Heart left ventricle (tissue), 16 donors: ENCODE results near the gene QRSL1. TPM values are rescaled to one million over a fixed set of nuclear protein-coding genes. Genes with fewer than 3 reads are reported as not detected.

Experiments
- ATAC-seq, 4 donors: fragments of 200-7000 bp; cut with Tn5 transposase; one replicate each; pipeline ENCODE4 v1.9.1; 2020 to 2022; ENCODE audit warnings: moderate library complexity in 4 of 4, mild to moderate bottlenecking in 3 of 4, moderate number of reproducible peaks in 1 of 4
- DNase-seq, 5 donors: peaks; one replicate each; pipeline ENCODE4 v3.0.0-alpha.2; 2020
- H3K27ac ChIP-seq, 12 donors: fragments of 200-600 bp; sonication (generic) in 4 of 12; one replicate each; pipeline versions ENCODE4 v1.5.0 to v1.8.0; 2016 to 2022; ENCODE audit warnings: mild to moderate bottlenecking in 2 of 12
- H3K27me3 ChIP-seq, 9 donors: fragments of 200-600 bp; sonication (generic) in 2 of 9; one replicate each; pipeline versions ENCODE4 v1.5.1 to v1.8.0; 2016 to 2022; ENCODE audit warnings: mild to moderate bottlenecking in 3 of 9
- H3K36me3 ChIP-seq, 9 donors: fragments of 200-600 bp; sonication (generic) in 2 of 9; one replicate each; pipeline versions ENCODE4 v1.5.0 to v1.8.0; 2018 to 2022; ENCODE audit warnings: mild to moderate bottlenecking in 2 of 9
- H3K4me1 ChIP-seq, 12 donors: fragments of 200-600 bp; sonication (generic) in 4 of 12; one replicate each; pipeline versions ENCODE4 v1.5.0 to v1.8.0; 2016 to 2022; ENCODE audit warnings: mild to moderate bottlenecking in 3 of 12
- H3K4me3 ChIP-seq, 12 donors: fragments of 200-600 bp; sonication (generic) in 4 of 12; one replicate each; pipeline versions ENCODE4 v1.5.0 to v1.8.0; 2017 to 2022; ENCODE audit warnings: mild to moderate bottlenecking in 9 of 12, moderate library complexity in 4 of 12
- H3K9me3 ChIP-seq, 12 donors: fragments of 200-600 bp; sonication (generic) in 4 of 12; one replicate each; pipeline versions ENCODE4 v1.5.0 to v1.8.0; 2016 to 2022; ENCODE audit warnings: mild to moderate bottlenecking in 1 of 12
- CTCF ChIP-seq, 12 donors: fragments of 200-600 bp; sonication (generic) in 4 of 12; IDR thresholded peaks; one replicate each; pipeline versions ENCODE4 v1.5.0 to v1.8.0; 2018 to 2022; ENCODE audit warnings: antibody characterized with exemption in 12 of 12, mild to moderate bottlenecking in 5 of 12
- POLR2A ChIP-seq, 2 donors: fragments of 450-650 bp; IDR thresholded peaks; one replicate each; pipeline ENCODE4 v1.6.1; 2017; ENCODE audit warnings: antibody characterized with exemption in 2 of 2, mild to moderate bottlenecking in 2 of 2, moderate library complexity in 2 of 2
- WGBS, 4 donors: extraction: QIAGEN DNeasy Blood & Tissue Kit in 2 of 4; methylation state at CpG; one replicate each; pipeline versions ENCODE4 v1.1.5 to v1.1.7; 2013 to 2018; 5-methylcytosine and 5-hydroxymethylcytosine counted together
- intact Hi-C, 10 donors: fragments of 100-400 bp; cut with DNase I; formaldehyde crosslinking; loops; one replicate each; pipeline versions ENCODE4 v1.11.1 to v1.14.2; 2022
- polyA plus RNA-seq, 2 donors: library from polyadenylated mRNA; stranded (reverse); fragments of 200-250 nt; gene quantifications; one replicate each; pipeline ENCODE4 v1.2.3, GENCODE V29; 2013
- total RNA-seq, 9 donors: library from RNA; depleted of rRNA in 2 of 9; stranded (reverse); fragments of >200 nt in 2 of 9; fragmentation: NEBNext Ultra II Directional in 3 of 9; extraction: Animal tissue kit (Norgen Biotek cat#: 25700) in 3 of 9; gene quantifications; one replicate each; pipeline versions ENCODE4 v1.1.0 to v1.2.4, GENCODE V29; 2016 to 2023
- donor health status: ischemic (EF 13 %, LVEDD 7.1; RV severe dilation, severe dysfunction).
- donor health status: healthy with polysubstance abuse.
- donor health status: DM: no; HTN: yes; CAD: no.
- donor health status: DM: no; HTN: no; CAD: no.
- donor health status: ischemic (EF 25% LVEDD 6.9; RV normal size, moderate dysfunction).
- donor health status: ischemic (EF 25% LVEDD 5.7; RV mildly dilated, moderate dysfunction).
- donor health status: healthy.
- donor health status: DM: yes; HTN: yes; CAD: no.
- donor health status: ischemic (EF 35%, LVEDD 5.7; RV mildly dilated, moderate dysfunction).
- donor health status: nonischemic (EF 11% LVEDD 7.7; RV severe dilation, severe dysfunction).
- donor health status: DM: yes; HTN: yes; CAD: no.
- donor health status: PGD.
- donor health status: ischemic (EF 29% LVEDD 5.4; RV normal size, mild dysfunction).
- donor health status: nonischemic (EF 23%, LVEDD 6.1; RV moderate dilation, normal function).

Gene QRSL1
- total and polyA plus RNA-seq, 11 donors, result 8.6 to 18.9 (median 14.4) TPM

GRCh38 chr6:106618324-106618723, 11.1 kb upstream of the QRSL1 start:
- H3K9me3 ChIP-seq, result no peaks in the 10 kb centered on the region
- peaks cover 0 to 60% (median 20%) of the 10 kb centered on the region in 9 donors for H3K36me3 ChIP-seq
- DNase-seq, result no peak
- intact Hi-C loops, result loop anchor here in 1 of 10 donors (10.0 kb wide), 1 partner anchor 356 kb away; the partner anchor contains the start of gene CD24
- no peaks in the 10 kb centered on the region for H3K27me3 ChIP-seq
- ATAC-seq, result no peak
- no peak overlapping the region for H3K4me3 ChIP-seq
- no peak for TF ChIP-seq POLR2A (IDR thresholded peaks at IDR 0.05)
- no peak for TF ChIP-seq CTCF (IDR thresholded peaks at IDR 0.05)
- WGBS, 4 donors, result 74 to 87% (median 84%) methylated on average over 3 of the region's 3 CpGs
- no peaks in the 10 kb centered on the region for H3K4me1 ChIP-seq
- no peak overlapping the region for H3K27ac ChIP-seq

GRCh38 chr6:106619223-106619622, 10.2 kb upstream of the QRSL1 start:
- Histone ChIP-seq H3K27me3 (no peaks in the 10 kb centered on the region), H3K9me3 (no peaks in the 10 kb centered on the region), H3K27ac (no peak overlapping the region), H3K36me3 (peaks cover 0 to 51% (median 20%) of the 10 kb centered on the region in 9 donors), H3K4me3 (no peak overlapping the region), H3K4me1 (no peaks in the 10 kb centered on the region)
- intact Hi-C loops, result loop anchor here in 1 of 10 donors (10.0 kb wide), 1 partner anchor 356 kb away; the partner anchor contains the start of gene CD24
- ATAC-seq (no peak), DNase-seq (no peak)
- no peak for TF ChIP-seq POLR2A (IDR thresholded peaks at IDR 0.05)
- TF ChIP-seq CTCF (IDR thresholded peaks at IDR 0.05), result no peak
- 79 to 88% (median 86%) methylated on average over 1 of the region's 1 CpG for WGBS, 4 donors

DNA sequence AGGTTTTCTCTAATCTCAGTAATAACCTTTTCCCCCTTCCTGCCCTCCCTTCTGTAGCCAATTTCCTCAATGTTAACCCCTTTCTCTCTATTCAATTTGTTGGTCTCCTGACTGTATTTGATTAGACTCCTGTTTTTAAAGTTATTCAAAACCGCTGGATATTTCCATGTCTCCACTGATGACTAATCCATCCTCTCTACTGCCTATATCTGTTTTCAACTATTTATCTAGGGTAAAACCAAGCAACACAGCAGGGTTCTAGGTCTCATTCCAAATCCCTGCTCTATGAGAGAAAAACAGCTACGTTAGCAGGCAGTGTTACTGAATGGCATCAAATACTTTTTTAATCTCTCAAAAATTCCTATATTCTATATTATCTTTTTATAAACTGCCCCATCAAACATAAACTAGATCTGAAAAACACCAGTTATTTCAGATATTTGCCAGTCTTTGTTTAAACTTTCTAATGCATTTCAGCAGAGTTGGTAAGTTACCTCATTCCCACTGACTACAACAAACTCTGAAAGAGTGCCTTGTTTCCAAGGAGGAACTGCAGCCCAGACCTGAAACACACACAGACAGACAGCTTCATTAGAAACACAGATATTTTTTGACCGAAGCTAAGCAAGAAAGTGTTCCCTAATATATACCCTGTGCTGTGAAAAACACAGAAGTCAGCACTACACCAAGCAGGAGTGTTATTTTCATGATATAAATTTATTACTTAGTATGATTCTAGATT, 8.3 kb upstream of the QRSL1 start:
- no peaks in the 10 kb centered on the region for H3K27me3 ChIP-seq
- ATAC-seq (no peak), DNase-seq (no peak)
- H3K36me3 ChIP-seq, result peaks cover 0 to 37% (median 19%) of the 10 kb centered on the region in 9 donors
- no peak for TF ChIP-seq POLR2A (IDR thresholded peaks at IDR 0.05)
- no peak for TF ChIP-seq CTCF (IDR thresholded peaks at IDR 0.05)
- no peaks in the 10 kb centered on the region for H3K4me1 ChIP-seq
- no peak overlapping the region for H3K27ac ChIP-seq
- intact Hi-C loops, result loop anchor here in 1 of 10 donors (10.0 kb wide), 1 partner anchor 354 kb away; the partner anchor contains the start of gene CD24
- no peaks in the 10 kb centered on the region for H3K9me3 ChIP-seq
- WGBS, 4 donors, result 72 to 85% (median 84%) methylated on average over 3 of the region's 3 CpGs
- no peak overlapping the region for H3K4me3 ChIP-seq

DNA sequence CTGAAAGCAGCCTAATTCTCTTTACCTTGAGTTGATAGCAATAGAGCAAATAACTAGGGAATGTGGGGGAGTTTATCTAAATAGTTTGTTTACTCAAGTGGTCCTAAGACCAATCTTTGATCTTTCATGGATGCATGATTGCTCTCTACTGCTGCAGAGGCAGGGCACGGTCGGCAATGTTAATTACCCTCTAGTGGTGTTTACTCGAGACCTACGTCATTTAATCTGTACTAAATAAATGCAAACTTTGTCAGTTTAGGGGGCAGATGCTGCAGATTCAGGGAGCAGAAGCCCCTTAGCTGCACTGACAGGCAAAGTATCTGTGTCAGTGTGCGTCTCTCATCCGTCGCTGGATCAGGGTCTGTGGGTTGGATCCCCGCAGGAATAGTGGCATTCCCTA, 7.0 kb upstream of the QRSL1 start:
- no peak for TF ChIP-seq POLR2A (IDR thresholded peaks at IDR 0.05)
- no peak for TF ChIP-seq CTCF (IDR thresholded peaks at IDR 0.05)
- H3K9me3 ChIP-seq, result no peaks in the 10 kb centered on the region
- H3K36me3 ChIP-seq, result peaks cover 0 to 28% (median 17%) of the 10 kb centered on the region in 9 donors
- no peaks in the 10 kb centered on the region for H3K4me1 ChIP-seq
- no peak for ATAC-seq
- no peak for DNase-seq
- no peak overlapping the region for H3K4me3 ChIP-seq
- WGBS, 4 donors, result 94 to 97% (median 96%) methylated on average over 8 of the region's 8 CpGs
- no peak overlapping the region for H3K27ac ChIP-seq
- no peaks in the 10 kb centered on the region for H3K27me3 ChIP-seq
- intact Hi-C loops, result loop anchor here in 1 of 10 donors (10.0 kb wide), 1 partner anchor 352 kb away; the partner anchor contains the start of gene CD24
